Dendritic cell treated with granulocyte-macrophage colony-stimulating factor and Interleukin-4, amounts not matched to agents 40 ng/mL and 50 ng/mL, for 4 days (primary cell): Measurements from ENCODE around the gene EPHX1.
"Not testable (repeated sequence)": the region's sequence is repeated elsewhere in the genome, so short reads cannot be mapped to it uniquely, and the experiment has no call there.

Source experiments
- H3K27ac Mint-ChIP-seq: one replicate; pipeline ENCODE4 v1.8.0; 2022; ENCODE audit warnings: mild to moderate bottlenecking, mixed read lengths
- H3K27me3 Mint-ChIP-seq: one replicate; pipeline ENCODE4 v1.8.0; 2022; ENCODE audit warnings: mild to moderate bottlenecking, mixed read lengths
- H3K36me3 Mint-ChIP-seq: one replicate; pipeline ENCODE4 v1.8.0; 2022; ENCODE audit warnings: low read depth, mixed read lengths
- H3K4me1 Mint-ChIP-seq: one replicate; pipeline ENCODE4 v1.8.0; 2022; ENCODE audit warnings: low read depth, mixed read lengths
- H3K4me3 Mint-ChIP-seq: one replicate; pipeline ENCODE4 v1.8.0; 2022; ENCODE audit warnings: mild to moderate bottlenecking, moderate library complexity, mixed read lengths
- H3K9me3 Mint-ChIP-seq: one replicate; pipeline ENCODE4 v1.8.0; 2022; ENCODE audit warnings: mixed read lengths
- intact Hi-C: fragments of 100-400 bp; cut with micrococcal nuclease; formaldehyde crosslinking; loops from one replicate; pipeline ENCODE4 v1.15.0; 2022

The EPHX1 gene

DNA sequence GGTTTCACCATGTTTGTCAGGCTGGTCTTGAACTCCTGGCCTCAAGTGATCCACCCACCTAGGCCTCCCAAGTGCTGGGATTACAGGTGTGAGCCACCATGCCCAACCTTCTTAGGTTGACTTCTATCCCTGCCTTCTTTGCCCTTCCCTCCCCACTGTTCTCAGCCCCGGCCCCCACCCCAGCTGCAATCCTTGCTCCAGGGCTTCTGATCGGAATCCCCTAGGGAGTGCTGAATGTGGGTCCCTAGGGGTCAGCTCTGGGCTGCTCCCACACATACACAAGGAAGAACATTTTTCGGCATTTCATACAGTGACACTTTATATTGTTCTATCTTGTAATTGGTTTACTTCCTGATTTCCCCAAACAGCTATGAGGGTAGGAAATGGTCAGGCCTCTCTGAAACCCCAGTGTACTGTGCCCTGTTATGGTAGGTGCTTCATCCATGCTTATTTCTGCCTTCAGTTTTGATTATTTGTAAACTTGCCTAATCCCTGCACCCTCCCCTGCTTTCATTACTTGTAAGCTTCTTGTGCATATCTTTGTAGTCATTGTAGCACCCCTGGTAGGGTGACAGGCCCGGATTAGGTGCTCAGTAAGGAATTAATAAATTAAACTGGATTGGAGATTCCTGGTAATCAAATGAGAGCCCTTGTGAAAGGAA lies 38.1 kb upstream of the EPHX1 start:
- Mint-ChIP-seq H3K4me3 (no peak overlapping the region), H3K9me3 (no peaks in the 10 kb centered on the region), H3K36me3 (no peaks in the 10 kb centered on the region), H3K4me1 (peaks cover 14% of the 10 kb centered on the region), H3K27ac (no peak overlapping the region), H3K27me3 (peaks cover 3% of the 10 kb centered on the region)
- intact Hi-C loops: loop anchor here (1.0 to 10.0 kb wide), 6 partner anchors 113 to 633 kb away; partner anchors contain the start of genes LEFTY1, PARP1 and TMEM63A

GRCh38 chr1:225772323-225772768 lies 37.6 kb upstream of the EPHX1 start:
- Mint-ChIP-seq H3K36me3 (no peaks in the 10 kb centered on the region), H3K27me3 (peaks cover 3% of the 10 kb centered on the region), H3K4me3 (no peak overlapping the region), H3K9me3 (no peaks in the 10 kb centered on the region), H3K27ac (no peak overlapping the region), H3K4me1 (peaks cover 14% of the 10 kb centered on the region)
- intact Hi-C loops: loop anchor here (1.0 to 10.0 kb wide), 6 partner anchors 112 to 632 kb away; partner anchors contain the start of genes LEFTY1, PARP1 and TMEM63A

- no peak overlapping the region for H3K4me3 Mint-ChIP-seq
- H3K36me3 Mint-ChIP-seq: no peaks in the 10 kb centered on the region
- H3K4me1 Mint-ChIP-seq: peaks cover 14% of the 10 kb centered on the region
- H3K27me3 Mint-ChIP-seq: peaks cover 3% of the 10 kb centered on the region
- no peaks in the 10 kb centered on the region for H3K9me3 Mint-ChIP-seq
- intact Hi-C loops: loop anchor here (1.0 to 10.0 kb wide), 6 partner anchors 112 to 632 kb away; partner anchors contain the start of genes LEFTY1, PARP1 and TMEM63A
- no peak overlapping the region for H3K27ac Mint-ChIP-seq
These were observed 37.1 kb upstream of the EPHX1 start for GRCh38 chr1:225772848-225773247.

DNA sequence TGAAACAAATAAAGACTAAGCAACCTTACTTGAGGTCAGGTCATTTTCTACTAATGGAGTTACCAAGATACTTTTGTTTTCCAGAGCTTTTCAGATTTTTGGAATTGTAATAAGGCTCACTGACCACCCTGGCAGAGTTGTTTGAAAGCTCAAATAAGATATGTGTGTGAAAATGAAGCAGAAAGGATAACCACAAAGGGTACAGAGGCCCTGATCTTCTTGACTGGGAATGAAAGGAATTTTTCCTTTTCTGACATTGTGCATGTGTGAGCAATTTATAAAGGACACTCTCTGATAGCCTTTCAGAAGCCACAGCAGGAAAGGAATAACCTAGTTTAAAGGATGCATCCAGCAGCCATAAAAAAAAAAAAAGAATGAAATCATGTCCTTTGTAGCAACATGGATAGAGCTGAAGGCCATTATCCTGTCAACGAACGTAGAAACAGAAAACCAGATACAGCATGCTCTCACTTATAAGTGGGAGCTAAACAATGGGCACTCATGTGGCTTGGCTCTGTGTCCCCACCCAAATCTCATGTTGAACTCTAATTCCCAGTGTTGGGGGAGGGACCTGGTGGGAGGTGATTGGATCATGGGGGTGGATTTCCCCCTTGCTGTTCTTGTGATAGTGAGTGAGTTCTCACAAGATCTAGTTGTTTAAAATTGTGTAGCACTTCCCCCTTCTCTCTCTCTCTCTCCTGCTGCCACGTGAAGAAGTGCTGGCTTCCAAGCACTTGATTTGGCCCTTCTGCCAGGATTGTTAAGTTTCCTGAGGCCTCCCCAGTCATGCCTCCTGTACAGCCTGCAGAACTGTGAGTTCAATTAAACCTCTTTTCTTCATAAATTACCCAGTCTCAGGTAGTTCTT lies 35.4 kb upstream of the EPHX1 start:
- Mint-ChIP-seq H3K4me1 (peaks cover 17% of the 10 kb centered on the region), H3K27ac (no peak overlapping the region), H3K9me3 (no peaks in the 10 kb centered on the region), H3K27me3 (peaks cover 3% of the 10 kb centered on the region), H3K4me3 (no peak overlapping the region), H3K36me3 (no peaks in the 10 kb centered on the region)
- intact Hi-C loops: loop anchor here (5.0 to 10.0 kb wide), 6 partner anchors 38 to 630 kb away; partner anchors contain the start of genes EPHX1, LEFTY1, PARP1 and TMEM63A

DNA sequence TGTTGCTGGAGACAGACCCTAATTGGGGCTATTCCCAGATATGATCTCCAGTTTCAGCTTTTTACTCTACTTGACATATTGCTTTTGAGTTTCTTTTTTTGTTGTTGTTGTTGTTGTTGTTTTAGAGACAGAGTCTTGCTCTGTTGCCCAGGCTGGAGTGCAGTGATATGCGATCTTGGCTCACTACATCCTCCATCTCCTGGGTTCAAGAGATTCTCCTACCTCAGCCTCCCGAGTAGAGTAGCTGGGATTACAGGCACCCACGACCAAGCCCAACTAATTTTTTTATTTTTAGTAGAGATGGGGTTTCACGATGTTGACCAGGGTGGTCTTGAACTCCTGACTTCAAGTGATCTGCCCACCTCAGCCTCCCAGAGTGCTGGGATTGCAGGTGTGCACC lies 33.6 kb upstream of the EPHX1 start:
- Mint-ChIP-seq H3K9me3 (no peaks in the 10 kb centered on the region), H3K4me1 (peaks cover 29% of the 10 kb centered on the region), H3K36me3 (peaks cover 16% of the 10 kb centered on the region), H3K27me3 (peaks cover 3% of the 10 kb centered on the region), H3K4me3 (no peak overlapping the region), H3K27ac (no peak overlapping the region)
- intact Hi-C loops: loop anchor here (5.0 to 10.0 kb wide), 5 partner anchors 36 to 629 kb away; partner anchors contain the start of genes EPHX1, LEFTY1, PARP1 and TMEM63A

DNA sequence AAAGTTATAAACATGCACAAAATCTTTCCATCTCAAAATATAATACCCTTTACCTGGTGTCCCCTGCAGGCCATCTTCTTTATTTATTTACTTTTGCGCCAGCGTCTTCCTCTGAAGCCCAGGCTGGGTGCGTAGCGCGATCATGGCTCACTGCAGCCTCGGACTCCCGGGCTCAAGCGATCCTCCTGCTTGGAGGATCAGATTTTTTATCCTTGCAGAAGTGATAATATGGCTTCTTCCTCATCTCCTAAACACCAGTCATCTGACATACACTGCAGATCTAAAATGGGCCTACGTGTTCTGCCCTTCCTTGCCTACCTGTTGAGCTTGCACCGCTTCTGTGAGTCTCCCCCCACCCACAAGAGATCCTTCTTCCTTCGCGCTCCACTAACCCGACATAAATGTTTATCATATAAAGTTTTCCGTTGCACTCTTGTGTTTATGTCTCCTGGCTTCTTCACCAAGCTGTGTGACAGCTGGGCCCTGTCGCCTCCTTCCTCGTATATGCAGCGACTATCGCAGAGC lies 32.8 kb upstream of the EPHX1 start:
- intact Hi-C loops: loop anchor here (5.0 to 10.0 kb wide), 5 partner anchors 35 to 628 kb away; partner anchors contain the start of genes EPHX1, LEFTY1, PARP1 and TMEM63A
- peaks cover 23% of the 10 kb centered on the region for H3K36me3 Mint-ChIP-seq
- peaks cover 3% of the 10 kb centered on the region for H3K27me3 Mint-ChIP-seq
- no peak overlapping the region for H3K27ac Mint-ChIP-seq
- H3K4me3 Mint-ChIP-seq: no peak overlapping the region
- peaks cover 33% of the 10 kb centered on the region for H3K4me1 Mint-ChIP-seq
- no peaks in the 10 kb centered on the region for H3K9me3 Mint-ChIP-seq

- Mint-ChIP-seq H3K36me3 (peaks cover 29% of the 10 kb centered on the region), H3K27ac (no peak within 1 kb of the TSS), H3K27me3 (peaks cover 3% of the 10 kb centered on the region), H3K4me1 (peaks cover 40% of the 10 kb centered on the region), H3K4me3 (no peak within 1 kb of the TSS), H3K9me3 (no peaks in the 10 kb centered on the region)
- intact Hi-C loops: loop anchor here (5.0 to 10.0 kb wide), 5 partner anchors 35 to 627 kb away; partner anchors contain the start of genes EPHX1, LEFTY1, PARP1 and TMEM63A
These were observed 32.2 kb upstream of the EPHX1 start, which contains the start of gene SRP9 for GRCh38 chr1:225777583-225778336. Gene SRP9 (plus strand): TSS chr1:225777826. CDS start chr1:225777941, 115 bp downstream.

GRCh38 chr1:225778337-225778669 lies 31.6 kb upstream of the EPHX1 start:
- H3K27ac Mint-ChIP-seq: no peak overlapping the region
- H3K9me3 Mint-ChIP-seq: no peaks in the 10 kb centered on the region
- peaks cover 43% of the 10 kb centered on the region for H3K4me1 Mint-ChIP-seq
- peaks cover 2% of the 10 kb centered on the region for H3K27me3 Mint-ChIP-seq
- no peak overlapping the region for H3K4me3 Mint-ChIP-seq
- intact Hi-C loops: loop anchor here (5.0 to 10.0 kb wide), 5 partner anchors 34 to 626 kb away; partner anchors contain the start of genes EPHX1, LEFTY1, PARP1 and TMEM63A
- H3K36me3 Mint-ChIP-seq: peaks cover 32% of the 10 kb centered on the region

DNA sequence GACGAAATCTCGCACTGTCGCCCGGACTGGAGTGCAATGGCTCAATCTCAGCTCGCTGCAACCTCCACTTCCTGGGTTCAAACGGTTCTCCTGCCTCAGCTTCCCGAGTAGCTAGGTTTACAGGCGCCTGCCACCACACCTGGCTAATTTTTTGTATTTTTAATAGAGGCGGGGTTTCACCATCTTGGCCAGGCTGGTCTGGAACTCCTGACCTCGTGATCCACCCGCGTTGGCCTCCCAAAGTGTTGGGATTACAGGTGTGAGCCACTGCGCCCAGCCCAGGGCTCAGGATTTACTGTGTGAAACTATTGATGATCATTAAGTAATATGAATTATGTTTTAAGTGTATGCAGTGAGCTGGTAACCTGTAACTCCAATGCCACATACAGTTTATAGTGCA lies 30.8 kb upstream of the EPHX1 start:
- H3K27ac Mint-ChIP-seq, H3K4me3 Mint-ChIP-seq, H3K9me3 Mint-ChIP-seq, H3K27me3 Mint-ChIP-seq: not testable (repeated sequence)
- Mint-ChIP-seq H3K4me1 (peaks cover 50% of the 10 kb centered on the region), H3K36me3 (peaks cover 40% of the 10 kb centered on the region)
- intact Hi-C loops: loop anchor here (5.0 to 10.0 kb wide), 5 partner anchors 33 to 626 kb away; partner anchors contain the start of genes EPHX1, LEFTY1, PARP1 and TMEM63A

DNA sequence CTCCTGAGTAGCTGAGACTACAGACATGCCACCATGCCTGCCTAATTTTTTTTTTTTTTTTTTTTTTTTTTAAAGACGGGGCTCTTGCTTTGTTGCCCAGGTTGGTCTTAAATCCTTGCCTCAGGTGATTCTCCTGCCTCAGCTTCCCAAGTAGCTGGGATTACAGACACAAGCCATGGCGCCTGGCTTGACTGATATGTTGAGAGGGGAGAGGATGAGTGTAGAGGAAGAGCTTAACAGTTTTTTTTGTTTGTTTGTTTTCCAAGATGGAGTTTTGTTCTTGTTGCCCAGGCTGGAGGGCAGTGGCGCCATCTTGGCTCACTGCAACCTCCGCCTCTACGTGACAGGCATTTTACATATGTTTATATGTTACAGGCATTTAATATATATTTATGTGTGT lies 29.8 kb upstream of the EPHX1 start:
- Mint-ChIP-seq H3K36me3 (peaks cover 50% of the 10 kb centered on the region), H3K4me3 (no peak overlapping the region), H3K27ac (no peak overlapping the region), H3K9me3 (no peaks in the 10 kb centered on the region), H3K27me3 (no peaks in the 10 kb centered on the region), H3K4me1 (peaks cover 43% of the 10 kb centered on the region)
- intact Hi-C loops: no loop called here

DNA sequence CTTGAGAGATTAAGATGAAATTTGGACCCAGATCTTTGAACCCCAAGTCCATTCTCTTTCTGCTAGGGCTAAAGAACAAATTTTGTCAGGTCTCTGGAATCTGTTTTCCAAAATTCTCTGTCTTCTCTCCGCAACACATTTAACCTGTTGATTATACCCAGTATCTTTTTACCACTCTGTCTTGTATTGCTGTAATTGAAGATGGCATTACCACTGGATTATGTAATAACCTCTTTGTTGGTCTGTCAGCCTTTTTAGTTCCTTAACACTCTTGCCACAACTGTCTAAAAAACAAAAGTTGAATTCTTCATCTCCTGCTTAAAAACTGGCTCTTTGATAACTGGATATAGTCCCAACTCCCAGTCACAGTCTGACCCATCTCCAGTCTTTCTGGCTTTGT lies 29.3 kb upstream of the EPHX1 start:
- peak overlapping the region; percentile 62 for H3K27ac Mint-ChIP-seq
- intact Hi-C loops: no loop called here

GRCh38 chr1:225789142-225789541 lies 20.8 kb upstream of the EPHX1 start:
- H3K27ac Mint-ChIP-seq, H3K27me3 Mint-ChIP-seq, H3K9me3 Mint-ChIP-seq, H3K4me1 Mint-ChIP-seq, intact Hi-C loops, H3K4me3 Mint-ChIP-seq: not testable (repeated sequence)
- peaks cover 81% of the 10 kb centered on the region for H3K36me3 Mint-ChIP-seq

More for the DNA sequence above, 29.3 kb upstream of the EPHX1 start:
- Mint-ChIP-seq H3K36me3 (peaks cover 55% of the 10 kb centered on the region), H3K9me3 (no peaks in the 10 kb centered on the region), H3K4me3 (no peak overlapping the region), H3K4me1 (peaks cover 43% of the 10 kb centered on the region), H3K27me3 (no peaks in the 10 kb centered on the region)

DNA sequence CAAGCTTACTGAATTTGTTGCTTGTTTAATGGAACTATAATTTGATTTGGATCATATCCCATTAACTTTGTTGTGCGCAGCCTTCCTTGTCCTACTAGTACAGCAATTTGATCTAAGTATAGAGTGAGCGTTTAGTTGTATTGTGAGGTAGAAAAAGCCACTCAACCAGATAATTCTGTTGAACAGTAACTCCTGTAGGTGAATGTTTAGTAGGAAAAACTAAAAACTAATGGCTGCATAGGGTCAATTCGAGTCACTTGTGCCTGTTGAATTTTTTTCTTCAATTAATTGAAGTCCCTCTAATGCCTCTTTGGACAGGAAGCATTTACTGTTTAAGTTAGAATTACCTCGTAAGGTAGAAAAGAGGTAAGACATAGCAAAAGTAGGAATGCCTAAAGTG lies 15.0 kb upstream of the EPHX1 start:
- Mint-ChIP-seq H3K4me1 (no peaks in the 10 kb centered on the region), H3K9me3 (peaks cover 9% of the 10 kb centered on the region), H3K4me3 (no peak overlapping the region), H3K27me3 (no peaks in the 10 kb centered on the region), H3K27ac (no peak overlapping the region), H3K36me3 (peaks cover 44% of the 10 kb centered on the region)
- intact Hi-C loops: no loop called here
